GM12878 (cell line): ENCODE results near the gene SLC6A17. TPM values are rescaled to one million over a fixed set of nuclear protein-coding genes. Genes with fewer than 3 reads are reported as not detected.

Experiments used
- ATAC-seq: fragments of 200-7000 bp; cut with Tn5 transposase; 3 replicates; pipeline ENCODE4 v1.9.1; 2020; ENCODE audit warnings: mild to moderate bottlenecking, moderate library complexity
- BruUV-seq: library from RNA; stranded (reverse); fragments of 400-500 nt; replicated peaks from 2 replicates; lab custom pipeline; 2021; lab: Mats Ljungman, UMichigan
- CTCF ChIA-PET: fragments of 300-600 bp; sonication (Branson Sonifier 250); formaldehyde crosslinking; extraction: SDS; loops from one replicate; lab custom pipeline; 2021; ENCODE audit warnings: inconsistent platforms; lab: Yijun Ruan, JAX
- POLR2A ChIA-PET: fragments of 350-600 bp; formaldehyde crosslinking; extraction: SDS; loops from one replicate; lab custom pipeline; 2021; ENCODE audit warnings: inconsistent platforms; lab: Charles Lee
- RAD21 ChIA-PET: fragments of 300-600 bp; sonication (Branson Sonifier 250); formaldehyde crosslinking; loops from one replicate; lab custom pipeline; 2023; ENCODE audit warnings: antibody characterized with exemption; ENCODE audit not compliant: unreplicated experiment; lab: Charles Lee
- SMC1A ChIA-PET: fragments of 300-600 bp; sonication (Branson Sonifier 250); formaldehyde crosslinking; loops from one replicate; lab custom pipeline; 2023; ENCODE audit not compliant: unreplicated experiment, uncharacterized antibody; lab: Charles Lee
- DNase-seq: peaks from one replicate; pipeline ENCODE4 v3.0.0-alpha.2; 2011; ENCODE audit warnings: low read depth, low spot score
- FAIRE-seq: peaks from 3 replicates; lab custom pipeline; 2011; peaks lifted over from hg19 to GRCh38; lab: Jason Lieb, UNC
- H2AFZ ChIP-seq: 2 replicates; pipeline ENCODE4 v1.6.0; 2011; ENCODE audit warnings: low read depth, low read length, control low read depth; ENCODE audit not compliant: control insufficient read depth
- H3K27ac ChIP-seq: 2 replicates; pipeline ENCODE4 v1.5.1; 2011; ENCODE audit warnings: control low read depth; ENCODE audit not compliant: control insufficient read depth, insufficient read depth
- H3K27me3 ChIP-seq, 2 experiments: replicated peaks in 1 of 2; 2 replicates each; pipeline versions ENCODE4 v1.6.0 to v1.6.1; 2011; ENCODE audit warnings: low read length in 1 of 2; ENCODE audit not compliant: control insufficient read depth in 2 of 2, insufficient read depth in 2 of 2
- H3K36me3 ChIP-seq, 2 experiments: 2 replicates each; pipeline ENCODE4 v1.5.1; 2011; ENCODE audit warnings: low read length in 1 of 2; ENCODE audit not compliant: control insufficient read depth in 2 of 2, insufficient read depth in 2 of 2
- H3K4me1 ChIP-seq: 2 replicates; pipeline ENCODE4 v1.6.1; 2011; ENCODE audit warnings: mild to moderate bottlenecking, low read length, moderate library complexity, mixed read lengths; ENCODE audit not compliant: control insufficient read depth, insufficient read depth
- H3K4me2 ChIP-seq: 2 replicates; pipeline ENCODE4 v1.6.0; 2011; ENCODE audit warnings: control low read depth; ENCODE audit not compliant: control insufficient read depth, insufficient read depth
- H3K4me3 ChIP-seq: fragments of 200-600 bp; sonication (generic); 2 replicates; pipeline ENCODE4 v1.5.1; 2016
- H3K79me2 ChIP-seq: 2 replicates; pipeline ENCODE4 v1.6.0; 2011; ENCODE audit warnings: low read length; ENCODE audit not compliant: control insufficient read depth, insufficient read depth
- H3K9ac ChIP-seq: 2 replicates; pipeline ENCODE4 v1.8.0; 2011; ENCODE audit warnings: low read length, control low read depth, mixed read lengths; ENCODE audit not compliant: control insufficient read depth, insufficient read depth
- H3K9me3 ChIP-seq: replicated peaks from 3 replicates; pipeline ENCODE4 v1.5.1; 2011; ENCODE audit warnings: mild to moderate bottlenecking, low read length; ENCODE audit not compliant: control insufficient read depth, insufficient read depth
- H4K20me1 ChIP-seq: 2 replicates; pipeline ENCODE4 v1.6.0; 2011; ENCODE audit not compliant: control insufficient read depth, insufficient read depth
- E2F4 ChIP-seq: IDR thresholded peaks from 2 replicates; pipeline ENCODE4 v1.6.1; 2012; ENCODE audit warnings: low read depth, low read length, improper control_type of control experiment
- EED ChIP-seq: sonication (generic); IDR thresholded peaks from 2 replicates; pipeline ENCODE4 v1.6.1; 2016; ENCODE audit warnings: antibody characterized with exemption, low read depth
- EP300 ChIP-seq, 2 experiments: fragments of 150-350 bp in 1 of 2; IDR thresholded peaks; 2 replicates each; pipeline ENCODE4 v1.6.1; 2011 to 2012; ENCODE audit warnings: low read depth in 2 of 2, low read length in 2 of 2, borderline replicate concordance in 1 of 2, improper control_type of control experiment in 1 of 2, inconsistent platforms in 1 of 2; ENCODE audit not compliant: control insufficient read depth in 1 of 2
- FOXM1 ChIP-seq: IDR thresholded peaks from 2 replicates; pipeline ENCODE4 v1.6.1; 2012; ENCODE audit warnings: low read depth, mild to moderate bottlenecking, inconsistent platforms, low read length, moderate library complexity
- JUNB ChIP-seq: IDR thresholded peaks from 2 replicates; pipeline ENCODE4 v1.6.1; 2016; ENCODE audit warnings: antibody characterized with exemption, mild to moderate bottlenecking
- MTA2 ChIP-seq: fragments of 450-650 bp; IDR thresholded peaks from 2 replicates; pipeline ENCODE4 v1.6.1; 2016; ENCODE audit warnings: low read depth, mild to moderate bottlenecking, moderate library complexity
- MYC ChIP-seq: IDR thresholded peaks from 2 replicates; pipeline ENCODE4 v1.6.1; 2011; ENCODE audit warnings: mild to moderate bottlenecking, low read length, moderate library complexity, inconsistent platforms; ENCODE audit not compliant: insufficient read depth, insufficient replicate concordance, insufficient read length, severe bottlenecking
- NFYA ChIP-seq: IDR thresholded peaks from 2 replicates; pipeline ENCODE4 v1.6.1; 2011; ENCODE audit warnings: low read depth, mild to moderate bottlenecking, low read length, improper control_type of control experiment, borderline replicate concordance
- NR2C1 ChIP-seq: fragments of 450-650 bp; IDR thresholded peaks from 2 replicates; pipeline ENCODE4 v1.6.1; 2017; ENCODE audit warnings: antibody characterized with exemption, mild to moderate bottlenecking, moderate library complexity
- RB1 ChIP-seq: fragments of 450-650 bp; formaldehyde crosslinking; IDR thresholded peaks from 2 replicates; pipeline ENCODE4 v1.6.1; 2017; ENCODE audit warnings: mild to moderate bottlenecking, borderline replicate concordance
- REST ChIP-seq: IDR thresholded peaks from 2 replicates; pipeline ENCODE4 v1.6.1; 2012; ENCODE audit warnings: mild to moderate bottlenecking, low read depth, low read length
- SMARCA5 ChIP-seq: fragments of 450-650 bp; IDR thresholded peaks from 2 replicates; pipeline ENCODE4 v1.6.1; 2017; ENCODE audit warnings: mild to moderate bottlenecking
- SUZ12 ChIP-seq: fragments of 200-600 bp; sonication (generic); IDR thresholded peaks from one replicate; pipeline ENCODE4 v1.6.1; 2018; ENCODE audit warnings: antibody characterized with exemption, mild to moderate bottlenecking; ENCODE audit not compliant: unreplicated experiment
- ZBED1 ChIP-seq: IDR thresholded peaks from 2 replicates; pipeline ENCODE4 v1.6.1; 2016; ENCODE audit warnings: borderline replicate concordance
- WGBS: methylation state at CpG from one replicate; pipeline ENCODE4 v1.1.6; 2016; ENCODE audit warnings: low lambda C conversion rate; ENCODE audit not compliant: insufficient replicate concordance, insufficient coverage; ENCODE audit errors: missing lambda C conversion rate; 5-methylcytosine and 5-hydroxymethylcytosine counted together
- in situ Hi-C: fragments of 300-500 bp; cut with MboI; formaldehyde crosslinking; loops from 9 replicates; pipeline ENCODE4 v1.14.3; 2018; ENCODE audit warnings: mixed read lengths
- intact Hi-C: fragments of 100-400 bp; cut with micrococcal nuclease; formaldehyde crosslinking; loops from one replicate; pipeline ENCODE4 v1.14.2; 2022; ENCODE audit not compliant: unreplicated experiment
- polyA plus RNA-seq, 11 experiments: library from polyadenylated mRNA; depleted of rRNA in 4 of 11; unstranded in 6 of 11; stranded (reverse) in 5 of 11; fragments of >200 nt; fragmentation: Nextera tagmentation in 4 of 11; fragmentation: Illumina TruSeq in 1 of 11; extraction: Ambion mirVana in 4 of 11; extraction: Trizol in 1 of 11; gene quantifications; 1 replicate in 1 of 11; 2 replicates in 10 of 11; pipeline versions ENCODE4 v1.2.1 to v1.2.3, GENCODE V29; 2011 to 2016; ENCODE audit warnings: inconsistent platforms in 2 of 11, missing spikeins in 2 of 11, low read depth in 1 of 11
- total RNA-seq, 4 experiments: library from RNA; depleted of rRNA in 3 of 4; stranded (reverse); fragments of >200 nt in 3 of 4; fragmentation: Illumina TruSeq in 1 of 4; extraction: Trizol in 1 of 4; gene quantifications; 2 replicates each; pipeline versions ENCODE4 v1.2.1 to v1.2.3, GENCODE V29; 2013 to 2021
- TF ChIP-seq, protein P1 (sequence below): fragments of 450-650 bp; IDR thresholded peaks from 2 replicates; pipeline ENCODE4 v1.6.1; 2017; ENCODE audit warnings: borderline replicate concordance
- TF ChIP-seq, protein P2 (sequence below): fragments of 450-650 bp; IDR thresholded peaks from 2 replicates; pipeline ENCODE4 v1.6.1; 2018; ENCODE audit warnings: mild to moderate bottlenecking, low read depth, moderate library complexity; ENCODE audit not compliant: partially characterized antibody

SLC6A17 gene
- total and polyA plus RNA-seq, 10 of the 15 experiments (the other 5 are each of a cell fraction or from before 2014, with no cell fraction given): not detected

GRCh38 chr1:110241516-110241915 lies 91.2 kb downstream of the SLC6A17 start:
- SMC1A ChIA-PET: interaction anchor here (1.8 kb wide), 1 partner anchor 11 kb away, joined by 4 read pairs; no protein-coding TSS in a partner anchor
- RAD21 ChIA-PET: interaction anchor here (1.7 to 3.6 kb wide), 2 partner anchors 28 to 42 kb away, joined by 4 to 10 read pairs; no protein-coding TSS in a partner anchor
- Histone ChIP-seq H4K20me1 (no peaks in the 10 kb centered on the region), H3K4me2 (no peak overlapping the region), H3K4me3 (no peak overlapping the region), H3K79me2 (no peaks in the 10 kb centered on the region), H3K4me1 (peaks cover 24% of the 10 kb centered on the region), H3K9me3 (no peaks in the 10 kb centered on the region), H3K36me3 (no peaks in the 10 kb centered on the region), H3K27me3 (no peaks in the 10 kb centered on the region; a peak in 1 of 4 replicates), H3K9ac (no peak overlapping the region), H2AFZ (no peak overlapping the region), H3K27ac (no peak overlapping the region)
- CTCF ChIA-PET: interaction anchor here (1.5 to 9.7 kb wide), 3 partner anchors 14 to 71 kb away, joined by 3 to 58 read pairs (median 4); no protein-coding TSS in a partner anchor
- FAIRE-seq: no peak
- POLR2A ChIA-PET: no interaction called here
- ATAC-seq: no peak
- intact Hi-C loops: no loop called here
- 0% methylated on average over 2 of the region's 2 CpGs for WGBS
- no TSS peak for BruUV-seq
- in situ Hi-C loops: no loop called here
- DNase-seq: no peak
- TF ChIP-seq ZBED1 (no peak), EED (no peak), SUZ12 (no peak), MYC (no peak), JUNB (no peak), MTA2 (no peak), E2F4 (no peak), RB1 (no peak), REST (no peak), FOXM1 (no peak), EP300 (IDR thresholded peaks at IDR 0.05; ENCODE audit: borderline replicate concordance in 1 of 2, control insufficient read depth in 1 of 2, low read depth in 2 of 2, low read length in 2 of 2) (no peak), NFYA (no peak), SMARCA5 (no peak), NR2C1 (no peak)
- TF ChIP-seq, protein P1, sequence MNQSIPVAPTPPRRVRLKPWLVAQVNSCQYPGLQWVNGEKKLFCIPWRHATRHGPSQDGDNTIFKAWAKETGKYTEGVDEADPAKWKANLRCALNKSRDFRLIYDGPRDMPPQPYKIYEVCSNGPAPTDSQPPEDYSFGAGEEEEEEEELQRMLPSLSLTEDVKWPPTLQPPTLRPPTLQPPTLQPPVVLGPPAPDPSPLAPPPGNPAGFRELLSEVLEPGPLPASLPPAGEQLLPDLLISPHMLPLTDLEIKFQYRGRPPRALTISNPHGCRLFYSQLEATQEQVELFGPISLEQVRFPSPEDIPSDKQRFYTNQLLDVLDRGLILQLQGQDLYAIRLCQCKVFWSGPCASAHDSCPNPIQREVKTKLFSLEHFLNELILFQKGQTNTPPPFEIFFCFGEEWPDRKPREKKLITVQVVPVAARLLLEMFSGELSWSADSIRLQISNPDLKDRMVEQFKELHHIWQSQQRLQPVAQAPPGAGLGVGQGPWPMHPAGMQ: no peak
- TF ChIP-seq, protein P2, sequence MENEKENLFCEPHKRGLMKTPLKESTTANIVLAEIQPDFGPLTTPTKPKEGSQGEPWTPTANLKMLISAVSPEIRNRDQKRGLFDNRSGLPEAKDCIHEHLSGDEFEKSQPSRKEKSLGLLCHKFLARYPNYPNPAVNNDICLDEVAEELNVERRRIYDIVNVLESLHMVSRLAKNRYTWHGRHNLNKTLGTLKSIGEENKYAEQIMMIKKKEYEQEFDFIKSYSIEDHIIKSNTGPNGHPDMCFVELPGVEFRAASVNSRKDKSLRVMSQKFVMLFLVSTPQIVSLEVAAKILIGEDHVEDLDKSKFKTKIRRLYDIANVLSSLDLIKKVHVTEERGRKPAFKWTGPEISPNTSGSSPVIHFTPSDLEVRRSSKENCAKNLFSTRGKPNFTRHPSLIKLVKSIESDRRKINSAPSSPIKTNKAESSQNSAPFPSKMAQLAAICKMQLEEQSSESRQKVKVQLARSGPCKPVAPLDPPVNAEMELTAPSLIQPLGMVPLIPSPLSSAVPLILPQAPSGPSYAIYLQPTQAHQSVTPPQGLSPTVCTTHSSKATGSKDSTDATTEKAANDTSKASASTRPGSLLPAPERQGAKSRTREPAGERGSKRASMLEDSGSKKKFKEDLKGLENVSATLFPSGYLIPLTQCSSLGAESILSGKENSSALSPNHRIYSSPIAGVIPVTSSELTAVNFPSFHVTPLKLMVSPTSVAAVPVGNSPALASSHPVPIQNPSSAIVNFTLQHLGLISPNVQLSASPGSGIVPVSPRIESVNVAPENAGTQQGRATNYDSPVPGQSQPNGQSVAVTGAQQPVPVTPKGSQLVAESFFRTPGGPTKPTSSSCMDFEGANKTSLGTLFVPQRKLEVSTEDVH: no peak
